NCI-H187 treated with DMSO at 0.1 percent for 48 hours (cell line): ENCODE data around the gene SEPHS2.

ENCODE experiments used
- DNase-seq: peaks from one replicate; lab custom pipeline; 2025; lab: John Stamatoyannopoulos, UW

The SEPHS2 gene

DNA sequence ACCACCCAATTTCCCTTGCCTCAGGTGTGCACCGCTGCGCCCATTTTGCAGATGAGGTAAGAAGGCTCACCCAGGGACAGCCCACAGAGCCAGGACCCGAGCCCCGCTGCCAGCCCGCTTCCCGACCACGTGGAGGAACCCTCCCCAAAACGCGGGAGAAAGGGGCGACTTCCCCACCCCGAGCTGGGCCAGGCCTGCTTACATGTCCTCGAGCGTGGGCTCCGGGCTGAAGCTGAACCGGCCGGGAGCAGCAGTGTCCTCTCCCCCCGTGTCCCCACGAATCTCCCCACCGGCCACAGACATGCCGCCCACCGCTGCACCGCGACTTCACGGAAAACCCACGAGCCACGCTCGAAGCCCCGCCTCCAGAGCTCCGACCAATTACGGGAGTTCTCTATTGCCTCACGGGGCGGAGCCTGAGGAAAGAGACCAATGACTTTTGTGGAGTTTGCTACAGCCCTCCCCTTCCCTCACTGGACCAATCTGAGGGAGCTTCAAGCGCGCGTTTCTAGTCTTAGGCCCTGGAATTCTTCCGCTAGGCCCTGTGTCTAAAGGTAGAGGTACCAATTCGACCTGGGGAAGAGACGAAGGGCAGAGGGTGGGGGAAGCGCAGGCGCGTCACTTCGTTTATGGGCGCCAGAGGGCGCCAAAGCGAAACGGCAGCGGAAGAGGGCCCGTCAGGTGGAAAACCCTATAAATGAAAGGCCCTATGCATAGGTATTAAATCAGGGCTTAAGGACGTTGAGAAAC is 15.8 kb downstream of the SEPHS2 start, which contains the start of gene DCTPP1:
Gene DCTPP1 (minus strand): TSS at position 353 of the 750 bp plus-strand sequence. CDS start 50 bp downstream, at position 303.
- DNase-seq: peak; percentile 90

DNA sequence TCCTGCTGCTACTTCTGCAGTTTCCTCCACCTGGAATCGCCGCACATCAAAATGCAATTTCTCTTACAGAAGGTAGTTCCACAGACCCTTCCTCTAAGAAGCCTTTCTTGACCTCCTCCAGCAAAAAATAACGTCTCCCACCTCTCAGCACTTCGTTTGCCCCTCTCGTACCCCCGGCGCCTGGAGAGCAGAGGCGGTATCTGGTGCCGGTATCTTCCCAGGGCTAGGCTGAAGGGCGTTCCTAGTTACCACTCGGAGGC is 16.3 kb downstream of the SEPHS2 start:
- no peak for DNase-seq

DNA sequence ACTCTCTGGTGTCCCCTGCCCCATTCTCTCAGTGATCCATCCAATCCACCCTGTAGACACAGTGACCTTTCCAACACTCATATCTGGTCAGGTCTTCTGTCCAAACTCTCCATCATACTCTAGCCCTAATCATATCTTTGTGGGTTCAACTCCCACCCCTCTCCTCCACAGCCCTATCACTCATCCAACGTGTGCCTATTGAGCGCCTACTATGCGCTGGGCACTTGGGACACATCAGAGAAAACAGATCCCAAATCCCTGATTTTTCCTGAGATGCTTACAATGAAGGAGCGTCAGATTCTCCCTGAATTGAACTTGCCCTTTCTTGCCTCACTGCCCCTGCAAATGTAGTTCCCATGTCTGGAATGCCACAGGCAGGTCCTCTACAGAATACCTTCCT is 17.6 kb downstream of the SEPHS2 start:
- DNase-seq: no peak

DNA sequence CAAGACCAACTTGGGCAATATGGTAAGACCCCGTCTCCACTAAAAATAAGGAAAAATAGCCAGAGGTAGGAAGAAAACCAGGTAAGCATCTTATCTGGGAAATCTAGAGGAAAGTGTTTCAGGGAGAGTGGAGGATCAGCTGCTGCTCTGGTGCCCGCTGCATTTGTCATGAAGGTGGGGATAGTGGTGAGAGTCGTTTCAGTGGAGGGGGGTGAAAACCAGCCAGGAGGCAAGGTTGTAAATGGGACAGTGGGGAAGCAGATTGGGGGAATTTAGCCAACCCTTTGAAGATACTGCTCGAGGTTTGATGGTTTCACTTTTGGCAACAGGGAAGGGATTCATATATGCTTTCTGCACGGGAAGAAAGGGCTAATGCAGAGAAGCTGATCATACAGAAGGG is 24.7 kb downstream of the SEPHS2 start:
- DNase-seq: no peak

DNA sequence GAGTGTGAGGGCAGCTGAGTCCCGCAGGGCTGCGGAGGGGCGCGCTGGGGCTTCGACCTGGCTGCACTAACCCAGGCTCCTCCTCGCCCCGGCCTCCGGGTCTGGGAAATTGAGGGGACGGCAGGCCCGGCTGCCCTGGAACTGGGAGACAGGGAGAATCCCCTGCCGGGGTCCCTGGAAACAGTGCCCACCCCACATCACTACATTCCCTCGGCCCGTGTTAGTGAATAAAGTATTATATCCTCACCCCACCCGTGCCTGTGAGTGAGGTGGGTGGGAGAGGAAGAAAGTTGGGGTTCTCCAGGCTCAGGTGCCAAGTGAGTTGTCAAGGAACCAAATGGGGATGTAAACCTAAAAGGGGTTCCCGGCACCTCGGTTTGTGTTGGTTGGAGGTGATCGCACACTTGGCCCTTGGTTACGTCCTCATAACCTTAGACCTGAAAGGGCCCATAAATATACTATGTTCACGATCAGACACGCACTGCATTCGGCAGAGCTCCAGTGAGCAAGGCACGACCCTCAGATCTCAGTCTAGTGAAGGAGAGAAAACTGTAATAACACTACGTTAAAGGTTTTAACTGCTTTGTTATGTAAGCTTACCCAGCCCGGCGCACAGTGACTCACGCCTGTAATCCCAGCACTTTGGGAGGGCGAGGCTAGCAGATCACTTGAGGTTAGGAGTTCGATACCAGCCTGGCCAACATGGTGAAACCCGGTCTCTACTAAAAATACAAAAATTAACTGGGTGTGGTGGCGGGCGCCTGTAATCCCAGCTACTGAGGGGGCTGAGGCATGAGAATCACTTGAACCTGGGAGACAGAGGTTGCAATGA is 27.1 kb downstream of the SEPHS2 start:
- no peak for DNase-seq

DNA sequence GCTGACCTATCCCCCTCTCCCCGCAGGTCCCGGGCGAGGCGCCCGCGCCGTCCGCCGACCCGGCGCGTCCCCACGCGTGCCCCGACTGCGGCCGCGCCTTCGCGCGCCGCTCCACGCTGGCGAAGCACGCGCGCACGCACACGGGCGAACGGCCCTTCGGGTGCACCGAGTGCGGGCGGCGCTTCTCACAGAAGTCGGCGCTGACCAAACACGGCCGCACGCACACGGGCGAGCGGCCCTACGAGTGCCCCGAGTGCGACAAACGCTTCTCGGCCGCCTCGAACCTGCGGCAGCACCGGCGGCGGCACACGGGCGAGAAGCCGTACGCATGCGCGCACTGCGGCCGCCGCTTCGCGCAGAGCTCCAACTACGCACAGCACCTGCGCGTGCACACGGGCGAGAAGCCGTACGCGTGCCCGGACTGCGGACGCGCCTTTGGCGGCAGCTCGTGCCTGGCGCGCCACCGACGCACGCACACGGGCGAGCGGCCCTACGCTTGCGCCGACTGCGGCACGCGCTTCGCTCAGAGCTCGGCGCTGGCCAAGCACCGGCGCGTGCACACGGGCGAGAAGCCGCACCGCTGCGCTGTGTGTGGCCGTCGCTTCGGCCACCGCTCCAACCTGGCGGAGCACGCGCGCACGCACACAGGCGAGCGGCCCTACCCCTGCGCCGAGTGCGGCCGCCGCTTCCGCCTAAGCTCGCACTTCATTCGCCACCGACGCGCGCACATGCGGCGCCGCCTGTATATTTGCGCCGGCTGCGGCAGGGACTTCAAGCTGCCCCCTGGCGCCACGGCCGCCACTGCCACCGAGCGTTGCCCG is 27.9 kb downstream of the SEPHS2 start:
- no peak for DNase-seq

DNA sequence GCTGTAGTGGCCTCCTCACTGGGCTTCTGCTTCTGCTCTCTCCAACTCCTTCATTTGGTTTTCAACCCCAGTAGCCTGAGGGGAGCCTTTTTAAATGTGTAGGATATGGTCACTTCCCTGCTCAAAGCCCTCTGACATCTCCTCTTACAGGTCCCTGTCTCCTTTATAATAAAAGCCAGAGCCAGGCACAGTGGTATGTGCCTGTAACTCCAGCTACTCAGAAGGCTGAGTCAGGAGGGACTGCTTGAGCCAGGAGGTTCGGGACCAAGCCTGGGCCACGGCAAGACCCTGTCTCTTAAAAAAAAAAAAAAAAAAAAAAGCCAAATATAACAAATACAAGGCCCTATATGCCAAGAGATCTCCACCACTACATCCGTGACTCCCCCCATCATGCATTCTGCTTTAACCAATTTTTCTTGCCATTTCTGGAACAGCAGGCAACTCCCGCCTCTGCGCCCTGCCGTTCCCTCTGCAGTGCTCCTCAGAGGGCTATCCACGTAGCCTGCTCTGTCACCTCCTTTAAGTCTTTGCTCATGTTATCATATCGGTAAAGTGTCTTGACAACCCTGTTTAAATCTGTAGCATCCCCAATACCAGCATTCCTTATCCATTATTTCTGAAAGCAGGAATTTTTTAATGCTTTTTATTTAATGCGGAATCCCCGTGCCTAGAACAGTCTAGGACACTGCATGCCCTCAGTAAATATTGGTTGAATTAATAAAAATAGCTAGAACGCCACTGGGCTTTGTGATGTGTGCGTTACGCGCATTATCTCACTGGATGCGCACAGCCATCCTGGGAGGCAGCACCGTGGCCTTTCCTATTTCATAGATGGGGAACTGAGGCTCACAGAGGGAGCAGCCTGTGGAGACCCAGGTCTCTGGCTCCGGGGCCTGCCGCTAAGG is 28.8 kb downstream of the SEPHS2 start:
- no peak for DNase-seq

DNA sequence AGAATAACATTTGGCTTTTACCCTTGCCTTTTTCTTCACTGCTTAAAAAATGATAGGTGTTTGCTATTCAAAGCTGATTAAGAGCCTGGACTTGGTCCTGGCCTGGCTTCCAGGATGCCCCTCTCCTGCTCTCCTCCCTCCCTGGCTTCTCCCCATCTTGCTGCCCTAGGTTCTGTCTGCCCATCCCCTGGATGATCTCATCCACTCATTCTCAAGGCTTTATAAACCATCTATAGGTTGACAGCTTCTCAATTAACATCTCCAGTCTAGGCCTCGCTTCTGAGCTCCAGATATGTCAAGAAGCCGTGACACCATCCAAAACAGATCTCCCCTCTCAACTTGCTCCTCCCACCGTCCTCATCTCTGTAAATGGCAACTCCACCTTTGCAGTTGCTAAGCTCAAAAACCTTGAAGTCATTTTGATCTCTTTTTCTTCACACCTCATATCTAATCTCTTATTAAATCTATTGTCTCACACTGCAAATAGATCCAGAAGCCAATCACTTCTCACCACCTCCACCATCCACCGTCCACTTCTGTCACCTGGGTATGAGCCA is 29.5 kb downstream of the SEPHS2 start:
- DNase-seq: no peak

DNA sequence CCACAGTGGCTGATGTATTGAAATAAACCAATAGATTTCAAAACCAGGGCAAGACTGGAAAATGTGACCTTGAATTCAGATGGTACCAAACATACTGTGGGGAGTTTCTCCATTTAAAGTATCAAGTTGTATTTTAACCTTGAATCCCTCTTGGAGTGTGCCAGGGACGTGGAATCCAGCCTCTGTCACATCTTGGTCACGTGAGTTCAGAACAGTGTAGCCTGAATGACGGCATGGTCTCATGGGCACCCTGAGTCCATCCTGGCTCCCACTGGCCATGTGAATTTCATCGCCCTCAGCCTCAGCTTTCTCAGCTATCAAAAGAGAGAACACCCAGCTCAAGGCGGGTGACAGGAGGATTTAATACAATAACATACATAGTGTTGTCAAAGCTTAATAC is 31.5 kb downstream of the SEPHS2 start:
- DNase-seq: no peak

DNA sequence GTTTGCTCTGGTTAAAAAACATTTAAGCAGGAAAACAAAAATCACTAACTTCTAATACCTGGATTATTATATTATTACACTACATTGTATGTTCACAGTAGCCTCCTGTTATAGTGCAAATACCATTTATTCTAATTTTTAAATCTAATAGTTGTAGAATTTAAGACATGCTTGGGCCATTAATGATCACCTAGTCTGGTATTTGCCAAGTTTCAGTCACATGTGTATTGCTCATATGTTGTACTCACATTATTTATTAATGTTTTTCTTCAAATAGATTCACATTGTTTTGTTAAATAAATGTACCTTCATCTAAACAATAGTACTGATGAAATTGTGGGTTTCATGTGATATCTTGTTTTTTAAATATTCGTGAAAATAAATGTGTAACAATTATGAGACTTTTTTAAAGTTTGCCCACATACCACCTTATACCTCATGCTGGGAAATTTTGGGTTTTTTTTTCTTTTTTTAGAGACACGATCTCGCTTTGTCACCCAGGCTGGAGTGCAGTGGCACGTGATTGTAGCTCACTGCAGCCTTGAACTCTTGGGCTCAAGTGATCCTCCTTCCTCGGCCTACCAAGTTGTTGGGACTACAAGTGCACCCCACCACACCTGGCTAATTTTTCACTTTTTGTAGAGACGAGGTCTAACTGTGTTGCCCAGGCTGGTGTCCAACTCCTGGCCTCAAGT is 32.4 kb downstream of the SEPHS2 start:
- no peak for DNase-seq

DNA sequence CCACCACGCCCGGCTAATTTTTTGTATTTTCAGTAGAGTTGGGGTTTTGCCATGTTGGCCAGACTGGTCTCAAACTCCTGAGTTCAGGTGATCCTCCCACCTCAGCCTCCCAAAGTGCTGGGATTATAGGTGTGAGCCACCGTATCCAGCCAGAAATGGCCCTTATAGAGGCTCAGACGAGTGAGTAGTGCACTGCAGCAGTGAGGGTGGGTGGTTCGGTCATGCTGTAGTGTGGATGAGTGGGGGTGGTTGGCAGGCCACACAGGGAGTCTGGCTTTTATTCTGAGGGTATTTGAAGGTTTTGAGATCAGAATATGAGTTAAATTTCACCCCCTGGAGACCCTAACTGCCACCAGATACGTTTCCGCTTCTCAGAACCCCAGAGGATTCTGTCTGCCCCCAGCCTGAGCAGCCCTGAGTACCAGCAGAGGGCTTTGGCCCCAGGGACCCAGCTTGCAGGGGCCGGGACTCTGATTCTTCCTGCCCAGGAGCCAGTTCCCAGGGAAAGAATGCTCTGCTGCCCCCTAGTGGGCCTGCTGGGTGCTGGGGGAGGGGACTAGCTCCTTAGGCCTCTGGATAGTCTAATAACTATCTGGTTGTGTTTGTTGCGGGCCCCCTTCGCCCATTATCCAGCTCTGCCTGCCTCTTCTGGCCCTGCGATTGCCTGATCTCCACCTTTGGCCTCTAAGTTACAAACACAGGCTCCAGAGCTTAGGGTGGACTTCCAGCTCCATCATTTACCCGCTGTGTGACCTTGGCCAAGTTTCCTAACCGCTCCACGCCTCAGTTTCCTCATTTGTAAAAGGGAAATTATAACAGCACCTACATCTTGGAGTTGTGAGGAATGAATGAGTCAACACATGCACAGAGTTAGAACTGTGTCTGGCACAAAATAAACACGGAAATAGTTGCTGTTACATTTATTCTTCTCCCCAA is 36.3 kb downstream of the SEPHS2 start:
- DNase-seq: peak; percentile 22

DNA sequence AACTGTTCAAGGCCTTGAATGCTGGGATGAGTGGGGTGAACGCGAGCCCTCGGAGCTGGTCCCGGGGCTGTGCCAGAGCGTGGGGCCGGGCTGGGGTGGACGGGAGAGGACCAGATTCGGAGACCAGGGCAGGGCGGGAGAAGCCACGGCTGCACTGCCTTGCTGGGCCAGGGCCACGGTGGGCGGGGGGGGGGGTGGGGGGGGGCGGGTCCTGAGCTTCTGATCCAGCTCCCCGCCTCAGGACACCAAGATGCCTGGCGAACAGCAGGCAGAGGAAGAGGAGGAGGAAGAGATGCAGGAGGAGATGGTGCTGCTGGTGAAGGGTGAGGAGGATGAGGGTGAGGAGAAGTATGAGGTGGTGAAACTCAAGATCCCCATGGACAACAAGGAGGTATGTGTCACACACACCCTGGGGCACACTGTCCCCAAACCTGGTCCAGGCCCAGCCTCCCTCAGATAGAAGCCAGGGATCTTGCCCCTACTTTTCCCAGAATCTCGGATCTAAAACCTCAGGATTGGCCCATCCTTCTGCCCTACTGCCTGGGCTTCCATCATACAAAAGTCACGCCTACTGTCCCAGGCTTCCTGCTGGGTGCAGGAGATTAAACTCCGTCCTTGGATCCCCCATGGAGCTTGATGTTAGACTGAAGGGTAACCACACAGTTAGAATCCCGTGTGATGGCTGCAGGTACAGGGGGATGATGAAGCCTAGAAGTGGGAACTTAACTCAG is 37.7 kb downstream of the SEPHS2 start:
- DNase-seq: no peak

DNA sequence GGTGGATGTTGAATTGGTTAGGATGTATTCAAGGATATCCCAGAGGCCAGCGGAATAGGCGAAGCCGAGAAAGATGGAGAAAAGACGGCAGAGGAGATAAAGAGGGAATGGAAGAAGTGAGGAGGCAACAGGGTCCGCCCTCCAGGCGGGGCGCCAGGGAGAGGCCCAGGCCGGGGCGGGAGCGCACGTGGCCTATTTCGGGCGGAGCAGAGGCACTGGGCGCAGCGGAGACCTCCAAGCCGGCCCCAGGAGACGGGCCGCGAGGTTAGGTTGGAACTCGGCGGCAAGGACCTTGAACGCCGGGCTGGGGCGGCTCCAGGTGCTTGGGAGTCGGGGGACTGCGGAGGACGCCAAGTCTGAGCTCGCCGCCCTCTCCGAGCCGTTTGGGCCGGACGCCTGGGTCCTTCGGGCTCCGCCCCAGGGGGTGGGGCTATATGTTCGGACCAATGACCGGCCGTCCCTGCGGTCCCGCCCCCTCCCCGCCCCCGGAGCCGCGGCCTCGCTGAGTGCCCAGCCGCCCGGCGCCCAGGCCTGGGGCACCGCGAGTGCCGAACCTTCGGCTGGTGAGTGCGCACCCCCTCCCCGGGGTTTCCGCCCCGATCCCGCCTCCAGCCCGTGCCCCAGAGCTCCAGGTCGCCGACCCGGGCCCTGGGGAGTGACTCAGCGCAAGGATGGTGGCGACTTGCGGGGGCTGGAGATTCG is 38.4 kb downstream of the SEPHS2 start, which contains the start of gene ZNF771:
Gene ZNF771 (plus strand): TSS at position 505 of the 702 bp plus-strand sequence. CDS start 448 bp downstream, outside the sequence.
- no peak for DNase-seq

DNA sequence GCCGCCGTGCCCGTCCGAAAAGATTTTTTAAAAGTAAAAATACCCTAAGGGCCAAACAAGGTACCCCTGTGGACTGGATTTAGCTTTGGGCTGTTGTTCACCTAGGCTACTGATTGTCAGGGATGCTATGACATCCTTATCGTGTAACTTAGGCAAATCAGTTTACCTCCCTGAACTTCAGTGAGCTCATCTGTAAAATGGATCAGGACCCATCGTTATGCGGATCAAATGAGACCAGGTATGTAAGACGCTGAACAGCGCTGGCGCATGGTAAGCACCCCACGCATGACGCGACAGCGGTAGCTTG is 38.9 kb downstream of the SEPHS2 start:
- no peak for DNase-seq

DNA sequence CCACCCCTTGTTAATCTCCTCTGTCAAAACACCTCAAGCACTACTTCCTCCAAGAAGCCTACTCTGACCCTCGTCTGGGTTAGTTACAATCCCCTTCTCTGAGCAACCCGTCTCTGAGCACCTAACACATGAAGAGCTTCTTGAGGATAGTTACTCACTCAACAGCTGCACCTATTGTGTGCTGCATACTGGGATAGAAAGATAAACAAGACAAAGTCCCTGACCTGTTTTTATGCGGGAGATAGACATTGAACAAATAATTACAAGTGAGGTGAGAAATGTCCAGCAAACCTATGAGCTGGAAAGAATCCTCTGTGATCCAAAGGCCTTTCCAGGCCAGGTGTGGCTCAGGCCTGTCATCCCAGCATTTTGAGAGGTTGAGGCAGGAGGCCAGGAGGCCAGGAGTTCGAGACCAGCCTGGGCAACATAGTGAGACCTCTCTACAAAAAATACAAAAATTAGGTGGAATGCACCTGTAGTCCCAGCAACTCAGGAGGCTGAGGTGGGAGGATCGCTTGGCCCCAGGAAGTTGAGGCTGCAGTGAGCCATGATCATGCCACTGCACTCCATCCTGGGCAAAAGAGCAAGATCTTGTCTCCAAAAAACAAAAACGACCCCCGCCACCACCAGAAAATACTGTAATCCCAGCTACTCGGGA is 43.8 kb downstream of the SEPHS2 start:
- no peak for DNase-seq

DNA sequence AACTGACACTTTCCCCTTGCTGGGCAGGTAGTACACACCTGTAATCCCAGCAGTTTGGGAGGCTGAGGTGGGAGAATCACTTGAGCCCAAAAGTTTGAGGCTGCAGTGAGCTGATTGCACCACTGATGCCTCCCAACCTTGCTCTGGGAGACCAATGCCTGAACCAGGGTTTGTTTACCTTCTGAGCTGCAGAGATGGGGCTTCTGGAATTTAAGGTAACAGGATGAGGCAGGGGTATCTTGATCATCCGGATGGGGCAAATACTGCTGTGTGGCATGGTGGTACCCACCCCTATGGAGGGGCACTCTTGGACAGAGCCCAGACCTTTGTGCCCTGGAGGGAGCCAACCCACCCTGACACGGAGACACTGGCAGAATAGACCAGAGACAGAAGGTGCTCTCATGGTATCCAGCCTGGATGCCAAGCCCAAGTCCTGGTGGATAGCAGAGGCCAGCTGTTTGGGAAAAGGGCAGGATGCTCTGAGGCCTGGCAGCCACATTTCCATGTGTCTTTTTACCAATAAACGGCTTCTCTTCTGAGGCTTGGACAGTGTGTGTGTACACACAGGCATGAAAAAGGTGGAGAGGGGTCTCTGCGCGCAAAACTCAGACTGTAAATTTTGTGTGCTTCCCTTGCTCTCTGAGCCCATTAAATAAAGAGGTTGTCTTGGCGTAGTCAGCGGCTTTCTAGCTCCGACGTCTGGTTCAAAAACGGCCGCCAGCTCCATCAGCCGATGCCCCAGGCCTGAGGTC is 46.1 kb downstream of the SEPHS2 start:
- DNase-seq: no peak
